DOHH2 (cell line): ENCODE data around the gene MTNR1B.

Experiments
- H3F3A ChIP-seq: fragments of 200-600 bp; sonication (generic), shearing (Covaris generic); 2 replicates; pipeline ENCODE4 v1.6.0; 2016; ENCODE audit warnings: antibody characterized with exemption, mild to moderate bottlenecking; ENCODE audit not compliant: control insufficient read depth, insufficient read depth
- H3K27ac ChIP-seq: fragments of 200-600 bp; sonication (generic); 2 replicates; pipeline ENCODE4 v1.5.1; 2014; ENCODE audit warnings: low read depth, mild to moderate bottlenecking, low read length, moderate library complexity
- H3K27me3 ChIP-seq: fragments of 200-600 bp; sonication (generic); 2 replicates; pipeline ENCODE4 v1.6.1; 2014; ENCODE audit warnings: mild to moderate bottlenecking, low read length, mixed read lengths; ENCODE audit not compliant: control insufficient read depth
- H3K36me3 ChIP-seq: fragments of 200-600 bp; sonication (generic); 2 replicates; pipeline ENCODE4 v1.6.1; 2014; ENCODE audit warnings: mild to moderate bottlenecking, low read length, moderate library complexity, mixed read lengths; ENCODE audit not compliant: control insufficient read depth
- H3K4me1 ChIP-seq: fragments of 200-600 bp; sonication (generic); 2 replicates; pipeline ENCODE4 v1.6.1; 2014; ENCODE audit warnings: mild to moderate bottlenecking, low read length, mixed read lengths; ENCODE audit not compliant: control insufficient read depth
- H3K4me2 ChIP-seq: fragments of 200-600 bp; sonication (generic); 2 replicates; pipeline ENCODE4 v1.6.0; 2014; ENCODE audit warnings: mild to moderate bottlenecking, low read length, moderate library complexity
- H3K4me3 ChIP-seq: fragments of 200-600 bp; sonication (generic); 2 replicates; pipeline ENCODE4 v1.5.1; 2014; ENCODE audit warnings: mild to moderate bottlenecking, low read length, mixed read lengths
- H3K79me2 ChIP-seq: fragments of 200-600 bp; sonication (generic); 2 replicates; pipeline ENCODE4 v1.6.1; 2014; ENCODE audit warnings: mild to moderate bottlenecking, low read length, mixed read lengths; ENCODE audit not compliant: control insufficient read depth
- H3K9me2 ChIP-seq: fragments of 200-600 bp; sonication (generic); replicated peaks from 2 replicates; pipeline ENCODE4 v1.6.1; 2014; ENCODE audit warnings: mild to moderate bottlenecking, low read length, mixed read lengths; ENCODE audit not compliant: control insufficient read depth
- H3K9me3 ChIP-seq: fragments of 200-600 bp; sonication (generic); 2 replicates; pipeline ENCODE4 v1.6.1; 2014; ENCODE audit warnings: antibody characterized with exemption, low read length, mixed read lengths; ENCODE audit not compliant: control insufficient read depth, insufficient read depth
- H4K20me1 ChIP-seq: fragments of 200-600 bp; sonication (generic); 2 replicates; pipeline ENCODE4 v1.6.0; 2014; ENCODE audit warnings: low read depth, mild to moderate bottlenecking, antibody characterized with exemption, low read length, moderate library complexity; ENCODE audit not compliant: control insufficient read depth, insufficient read depth
- EZH2phosphoT487 ChIP-seq: fragments of 200-600 bp; sonication (generic); IDR thresholded peaks from 2 replicates; pipeline ENCODE4 v1.6.1; 2017; ENCODE audit warnings: borderline replicate concordance, mild to moderate bottlenecking, antibody characterized with exemption, low read length, moderate library complexity, mixed read lengths
- TF ChIP-seq, protein P1 (sequence below): fragments of 200-600 bp; sonication (generic); IDR thresholded peaks from one replicate; pipeline ENCODE4 v1.5.1; 2014; ENCODE audit warnings: antibody characterized with exemption, mild to moderate bottlenecking, low read depth, low read length; ENCODE audit not compliant: poor library complexity, severe bottlenecking

Gene MTNR1B

DNA sequence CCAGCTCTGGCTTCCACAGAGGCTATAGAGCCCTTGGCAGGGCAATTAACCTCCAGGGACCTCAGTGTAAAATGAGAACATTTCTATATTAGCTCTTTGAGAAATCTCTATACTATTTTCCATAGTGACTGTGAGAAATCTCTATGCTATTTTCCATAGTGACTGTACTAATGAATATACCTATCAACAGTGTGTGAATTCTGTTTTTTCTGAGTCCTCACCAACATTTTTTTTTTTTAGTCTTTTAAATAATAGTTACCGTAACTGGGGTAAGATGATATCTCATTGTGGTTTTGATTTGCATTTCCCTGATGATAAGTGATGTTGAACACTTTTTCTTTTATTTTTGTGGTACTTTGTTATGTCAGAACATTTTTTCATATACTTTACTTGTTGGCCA lies 7.0 kb upstream of the MTNR1B start:
- no peak for TF ChIP-seq EZH2phosphoT487
- TF ChIP-seq, protein P1, sequence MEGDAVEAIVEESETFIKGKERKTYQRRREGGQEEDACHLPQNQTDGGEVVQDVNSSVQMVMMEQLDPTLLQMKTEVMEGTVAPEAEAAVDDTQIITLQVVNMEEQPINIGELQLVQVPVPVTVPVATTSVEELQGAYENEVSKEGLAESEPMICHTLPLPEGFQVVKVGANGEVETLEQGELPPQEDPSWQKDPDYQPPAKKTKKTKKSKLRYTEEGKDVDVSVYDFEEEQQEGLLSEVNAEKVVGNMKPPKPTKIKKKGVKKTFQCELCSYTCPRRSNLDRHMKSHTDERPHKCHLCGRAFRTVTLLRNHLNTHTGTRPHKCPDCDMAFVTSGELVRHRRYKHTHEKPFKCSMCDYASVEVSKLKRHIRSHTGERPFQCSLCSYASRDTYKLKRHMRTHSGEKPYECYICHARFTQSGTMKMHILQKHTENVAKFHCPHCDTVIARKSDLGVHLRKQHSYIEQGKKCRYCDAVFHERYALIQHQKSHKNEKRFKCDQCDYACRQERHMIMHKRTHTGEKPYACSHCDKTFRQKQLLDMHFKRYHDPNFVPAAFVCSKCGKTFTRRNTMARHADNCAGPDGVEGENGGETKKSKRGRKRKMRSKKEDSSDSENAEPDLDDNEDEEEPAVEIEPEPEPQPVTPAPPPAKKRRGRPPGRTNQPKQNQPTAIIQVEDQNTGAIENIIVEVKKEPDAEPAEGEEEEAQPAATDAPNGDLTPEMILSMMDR, result no peak
- H3K4me1 ChIP-seq, result no peaks in the 10 kb centered on the region
- no peaks in the 10 kb centered on the region for H3K36me3 ChIP-seq
- H3K27me3 ChIP-seq, result no peaks in the 10 kb centered on the region
- no peaks in the 10 kb centered on the region for H3K79me2 ChIP-seq
- no peaks in the 10 kb centered on the region for H4K20me1 ChIP-seq
- no peak overlapping the region for H3K4me3 ChIP-seq
- no peaks in the 10 kb centered on the region for H3K9me2 ChIP-seq
- no peak overlapping the region for H3K4me2 ChIP-seq
- no peaks in the 10 kb centered on the region for H3F3A ChIP-seq
- H3K9me3 ChIP-seq, result no peaks in the 10 kb centered on the region
- no peak overlapping the region for H3K27ac ChIP-seq

DNA sequence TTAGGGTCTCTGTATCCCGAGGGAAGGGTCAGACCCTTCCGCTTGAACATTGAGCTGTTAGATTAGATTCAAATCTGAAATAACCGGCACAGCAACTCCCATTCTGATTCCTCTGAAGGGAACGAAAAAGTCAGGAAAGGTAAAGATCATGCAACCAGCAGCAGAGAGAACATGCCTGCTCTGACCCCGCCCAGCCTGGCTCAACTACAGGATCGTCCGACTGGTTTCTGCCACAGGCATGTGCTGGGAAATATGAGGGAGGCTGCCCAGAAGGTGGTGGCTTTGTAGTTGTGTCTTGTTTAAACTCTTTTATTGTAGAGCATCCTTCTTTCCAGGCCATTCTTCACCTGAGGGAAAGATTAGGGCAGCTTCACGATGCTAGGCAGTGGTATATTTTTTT lies 5.0 kb upstream of the MTNR1B start:
- Histone ChIP-seq H3K79me2 (no peaks in the 10 kb centered on the region), H4K20me1 (no peaks in the 10 kb centered on the region), H3K4me3 (no peak overlapping the region), H3K9me2 (no peaks in the 10 kb centered on the region), H3K27ac (no peak overlapping the region), H3K36me3 (no peaks in the 10 kb centered on the region), H3K4me1 (no peaks in the 10 kb centered on the region), H3K9me3 (no peaks in the 10 kb centered on the region), H3F3A (no peaks in the 10 kb centered on the region), H3K27me3 (no peaks in the 10 kb centered on the region), H3K4me2 (no peak overlapping the region)
- TF ChIP-seq EZH2phosphoT487, result no peak
- TF ChIP-seq, protein P1, result no peak

DNA sequence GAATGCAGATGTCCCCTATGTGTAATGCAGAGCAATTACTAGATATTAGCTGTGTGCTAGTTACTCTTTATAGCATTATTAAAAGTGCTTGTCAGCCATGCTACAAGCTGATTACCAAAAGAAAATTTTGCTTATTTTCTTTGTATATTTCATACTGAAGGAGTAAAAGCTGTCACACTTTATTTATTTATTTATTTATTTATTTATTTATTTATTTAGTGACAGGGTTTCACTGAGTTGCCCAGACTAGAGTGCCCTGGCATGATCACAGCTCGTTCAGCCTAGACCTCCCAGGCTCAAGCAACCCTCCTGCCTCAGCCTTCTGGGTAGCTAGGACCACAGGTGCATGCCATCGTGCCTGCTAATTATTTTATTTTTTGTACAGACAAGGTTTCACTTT lies 4.3 kb upstream of the MTNR1B start:
- Histone ChIP-seq H3K4me1 (no peaks in the 10 kb centered on the region), H4K20me1 (no peaks in the 10 kb centered on the region), H3K79me2 (no peaks in the 10 kb centered on the region), H3F3A (no peaks in the 10 kb centered on the region), H3K36me3 (no peaks in the 10 kb centered on the region), H3K27ac (no peak overlapping the region), H3K27me3 (no peaks in the 10 kb centered on the region), H3K4me2 (no peak overlapping the region), H3K9me2 (no peaks in the 10 kb centered on the region), H3K4me3 (no peak overlapping the region), H3K9me3 (no peaks in the 10 kb centered on the region)
- TF ChIP-seq, protein P1, result no peak
- TF ChIP-seq EZH2phosphoT487, result no peak

DNA sequence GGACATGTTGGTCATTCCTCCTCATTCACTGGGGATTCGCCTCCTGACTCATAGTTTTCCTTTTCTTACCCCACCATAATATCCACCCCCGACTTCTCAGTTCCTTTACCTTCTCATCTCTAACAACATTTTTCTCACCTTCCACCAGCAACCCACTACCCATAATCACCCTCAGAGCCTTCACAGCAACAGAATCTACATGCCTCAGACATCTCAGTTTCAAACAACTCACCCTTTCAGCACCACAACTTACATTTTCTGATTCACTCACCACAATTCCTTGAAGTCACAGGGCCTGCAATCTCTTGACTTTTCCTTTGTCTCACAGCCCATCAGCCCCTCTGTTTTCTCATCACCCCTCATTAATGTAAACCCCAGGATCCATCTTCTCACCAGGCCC lies 2.3 kb upstream of the MTNR1B start:
- no peaks in the 10 kb centered on the region for H3K36me3 ChIP-seq
- TF ChIP-seq, protein P1, result no peak
- no peak for TF ChIP-seq EZH2phosphoT487
- no peaks in the 10 kb centered on the region for H3K27me3 ChIP-seq
- H3K27ac ChIP-seq, result no peak overlapping the region
- no peaks in the 10 kb centered on the region for H3K4me1 ChIP-seq
- H3K9me3 ChIP-seq, result no peaks in the 10 kb centered on the region
- H3K4me2 ChIP-seq, result no peak overlapping the region
- H3F3A ChIP-seq, result no peaks in the 10 kb centered on the region
- no peaks in the 10 kb centered on the region for H4K20me1 ChIP-seq
- no peaks in the 10 kb centered on the region for H3K9me2 ChIP-seq
- no peaks in the 10 kb centered on the region for H3K79me2 ChIP-seq
- no peak overlapping the region for H3K4me3 ChIP-seq
